ENCODE measurements around the gene ATP2A3. TPM values are rescaled to one million over a fixed set of nuclear protein-coding genes. Genes with fewer than 3 reads are reported as not detected.

The ATP2A3 gene
- total and polyA plus RNA-seq, 8 donors: 17.8 to 67.7 (median 42.3) TPM

DNA sequence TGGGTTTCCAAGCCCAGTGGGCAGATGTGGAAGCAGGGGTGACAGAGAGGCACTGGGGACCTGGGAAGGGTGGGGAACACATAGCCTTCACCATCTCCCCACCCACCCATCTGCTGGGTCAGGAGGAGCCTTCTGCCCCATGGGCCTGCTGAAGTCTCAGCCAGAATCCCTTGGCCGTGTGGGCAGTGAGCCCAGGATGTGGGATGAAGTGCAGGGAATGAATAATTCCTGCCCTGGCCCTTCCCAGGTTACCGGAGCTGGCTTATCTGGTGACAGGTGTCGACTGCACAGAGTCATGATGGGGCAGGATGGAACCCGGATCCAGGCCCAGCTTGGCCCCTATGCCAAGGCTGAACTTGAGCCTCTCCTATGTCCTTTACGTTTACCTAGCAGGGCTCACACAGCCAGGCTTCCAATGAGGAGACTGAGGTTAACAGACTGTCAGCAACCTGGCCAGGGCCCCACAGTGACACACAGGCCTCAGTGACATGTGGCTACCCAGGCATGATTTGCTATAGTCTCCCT lies 17.5 kb downstream of the ATP2A3 start:
- no peak for FAIRE-seq
- WGBS, 2 donors: 52 to 66% methylated on average over 5 of the region's 5 CpGs

GRCh38 chr17:3944485-3945388 lies 19.5 kb downstream of the ATP2A3 start:
- Histone ChIP-seq H3K36me3 (peaks cover 0 to 12% (median 0%) of the 10 kb centered on the region in 3 donors), H3K4me3 (no peak overlapping the region), H3K4me1 (no peaks in the 10 kb centered on the region), H3K9me3 (no peaks in the 10 kb centered on the region), H3K27ac (no peak overlapping the region), H3K27me3 (no peaks in the 10 kb centered on the region)
- TF ChIP-seq, protein P1, sequence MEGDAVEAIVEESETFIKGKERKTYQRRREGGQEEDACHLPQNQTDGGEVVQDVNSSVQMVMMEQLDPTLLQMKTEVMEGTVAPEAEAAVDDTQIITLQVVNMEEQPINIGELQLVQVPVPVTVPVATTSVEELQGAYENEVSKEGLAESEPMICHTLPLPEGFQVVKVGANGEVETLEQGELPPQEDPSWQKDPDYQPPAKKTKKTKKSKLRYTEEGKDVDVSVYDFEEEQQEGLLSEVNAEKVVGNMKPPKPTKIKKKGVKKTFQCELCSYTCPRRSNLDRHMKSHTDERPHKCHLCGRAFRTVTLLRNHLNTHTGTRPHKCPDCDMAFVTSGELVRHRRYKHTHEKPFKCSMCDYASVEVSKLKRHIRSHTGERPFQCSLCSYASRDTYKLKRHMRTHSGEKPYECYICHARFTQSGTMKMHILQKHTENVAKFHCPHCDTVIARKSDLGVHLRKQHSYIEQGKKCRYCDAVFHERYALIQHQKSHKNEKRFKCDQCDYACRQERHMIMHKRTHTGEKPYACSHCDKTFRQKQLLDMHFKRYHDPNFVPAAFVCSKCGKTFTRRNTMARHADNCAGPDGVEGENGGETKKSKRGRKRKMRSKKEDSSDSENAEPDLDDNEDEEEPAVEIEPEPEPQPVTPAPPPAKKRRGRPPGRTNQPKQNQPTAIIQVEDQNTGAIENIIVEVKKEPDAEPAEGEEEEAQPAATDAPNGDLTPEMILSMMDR (IDR thresholded peaks at IDR 0.05): no peak
- ATAC-seq (peak; percentile 22 to 76 (median 68)), FAIRE-seq (no peak), DNase-seq (peak in 2 of 6 donors; percentile 61 to 70)
- WGBS, 2 donors: 66 to 73% methylated on average over 52 to 68 of the region's 68 CpGs
- intact Hi-C loops (cut with DNase I): no loop called here

More for the DNA sequence above, 17.5 kb downstream of the ATP2A3 start:
- no peak for DNase-seq
- ATAC-seq: no peak
- no peak overlapping the region for H3K4me3 ChIP-seq
- H3K4me1 ChIP-seq: no peaks in the 10 kb centered on the region
- TF ChIP-seq, protein P1 (IDR thresholded peaks at IDR 0.05): no peak
- H3K36me3 ChIP-seq: peaks cover 0 to 4% (median 0%) of the 10 kb centered on the region in 3 donors
- H3K27ac ChIP-seq: no peak overlapping the region
- no peaks in the 10 kb centered on the region for H3K27me3 ChIP-seq
- H3K9me3 ChIP-seq: no peaks in the 10 kb centered on the region
- intact Hi-C loops (cut with DNase I): no loop called here

- TF ChIP-seq, protein P1 (IDR thresholded peaks at IDR 0.05): no peak
- H3K4me1 ChIP-seq: no peaks in the 10 kb centered on the region
- FAIRE-seq (no peak), ATAC-seq (no peak), DNase-seq (no peak)
- no peaks in the 10 kb centered on the region for H3K9me3 ChIP-seq
- intact Hi-C loops (cut with DNase I): no loop called here
- H3K36me3 ChIP-seq: peaks cover 0 to 12% (median 0%) of the 10 kb centered on the region in 3 donors
- H3K27ac ChIP-seq: no peak overlapping the region
- 92 to 93% methylated on average over 23 of the region's 23 CpGs for WGBS, 2 donors
- H3K4me3 ChIP-seq: no peak overlapping the region
- H3K27me3 ChIP-seq: no peaks in the 10 kb centered on the region
Measured at GRCh38 chr17:3943240-3943891, 20.9 kb downstream of the ATP2A3 start.

DNA sequence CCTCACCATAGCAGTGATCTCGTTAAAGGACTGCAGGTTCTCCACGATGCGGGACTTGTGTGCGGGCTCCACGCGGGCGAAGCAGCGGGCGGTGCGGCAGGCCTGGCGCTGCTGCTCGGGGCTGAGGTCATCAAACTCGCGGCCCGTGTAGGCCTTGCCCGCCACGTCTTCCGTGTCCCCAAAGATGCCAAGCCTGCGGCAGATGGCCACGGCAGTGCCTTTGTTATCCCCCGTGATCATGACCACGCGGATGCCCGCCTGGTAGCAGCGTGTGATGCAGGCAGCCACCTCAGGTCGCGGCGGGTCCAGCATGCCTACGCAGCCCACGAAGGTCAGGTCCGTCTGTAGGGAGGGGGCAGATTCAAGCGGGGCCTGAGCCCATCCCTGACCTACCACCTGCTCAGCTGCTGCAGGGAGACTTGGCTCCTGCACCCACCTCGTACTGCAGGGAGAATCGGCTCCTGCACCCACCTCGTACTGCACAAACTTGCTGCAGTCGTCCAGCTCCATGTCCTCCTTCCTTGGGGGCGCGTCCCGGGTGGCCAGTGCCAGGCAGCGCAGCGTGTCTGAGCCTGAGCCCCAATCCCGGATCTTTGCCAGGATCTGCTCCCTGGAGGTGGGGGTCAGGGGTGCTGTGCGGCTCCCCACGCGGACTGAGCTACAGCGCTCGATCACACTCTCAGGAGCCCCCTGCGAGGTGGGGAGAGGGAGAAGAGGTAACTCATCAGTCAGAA lies 23.1 kb downstream of the ATP2A3 start:
- Histone ChIP-seq H3K9me3 (no peaks in the 10 kb centered on the region), H3K36me3 (peaks cover 0 to 12% (median 0%) of the 10 kb centered on the region in 3 donors), H3K27me3 (no peaks in the 10 kb centered on the region), H3K4me3 (no peak overlapping the region), H3K27ac (no peak overlapping the region), H3K4me1 (no peaks in the 10 kb centered on the region)
- intact Hi-C loops (cut with DNase I): no loop called here
- WGBS, 2 donors: 94 to 96% methylated on average over 48 of the region's 48 CpGs
- DNase-seq (no peak), ATAC-seq (no peak), FAIRE-seq (no peak)
- TF ChIP-seq, protein P1 (IDR thresholded peaks at IDR 0.05): no peak
